D721Med (cell line): ENCODE results near the gene CSPG4.
A peak's percentile ranks its signal among the peaks of the same experiment; 100 is the strongest.
"Not testable (repeated sequence)": the region's sequence is repeated elsewhere in the genome, so short reads cannot be mapped to it uniquely, and the experiment has no call there.

Experiments used
- DNase-seq: peaks from one replicate; pipeline ENCODE4 v3.0.0; 2011; ENCODE audit warnings: low spot score; ENCODE audit not compliant: insufficient read length
- FAIRE-seq: peaks from 2 replicates; lab custom pipeline; 2011; peaks lifted over from hg19 to GRCh38; lab: Jason Lieb, UNC
- TF ChIP-seq, protein P1 (sequence below): IDR thresholded peaks from 2 replicates; pipeline ENCODE4 v1.5.1; 2012; ENCODE audit warnings: mild to moderate bottlenecking, control low read depth; ENCODE audit not compliant: insufficient read depth; ENCODE audit errors: missing control alignments

The CSPG4 gene

GRCh38 chr15:75688831-75689230 lies 23.8 kb downstream of the CSPG4 start:
- FAIRE-seq (no peak), DNase-seq (no peak)
- TF ChIP-seq, protein P1, sequence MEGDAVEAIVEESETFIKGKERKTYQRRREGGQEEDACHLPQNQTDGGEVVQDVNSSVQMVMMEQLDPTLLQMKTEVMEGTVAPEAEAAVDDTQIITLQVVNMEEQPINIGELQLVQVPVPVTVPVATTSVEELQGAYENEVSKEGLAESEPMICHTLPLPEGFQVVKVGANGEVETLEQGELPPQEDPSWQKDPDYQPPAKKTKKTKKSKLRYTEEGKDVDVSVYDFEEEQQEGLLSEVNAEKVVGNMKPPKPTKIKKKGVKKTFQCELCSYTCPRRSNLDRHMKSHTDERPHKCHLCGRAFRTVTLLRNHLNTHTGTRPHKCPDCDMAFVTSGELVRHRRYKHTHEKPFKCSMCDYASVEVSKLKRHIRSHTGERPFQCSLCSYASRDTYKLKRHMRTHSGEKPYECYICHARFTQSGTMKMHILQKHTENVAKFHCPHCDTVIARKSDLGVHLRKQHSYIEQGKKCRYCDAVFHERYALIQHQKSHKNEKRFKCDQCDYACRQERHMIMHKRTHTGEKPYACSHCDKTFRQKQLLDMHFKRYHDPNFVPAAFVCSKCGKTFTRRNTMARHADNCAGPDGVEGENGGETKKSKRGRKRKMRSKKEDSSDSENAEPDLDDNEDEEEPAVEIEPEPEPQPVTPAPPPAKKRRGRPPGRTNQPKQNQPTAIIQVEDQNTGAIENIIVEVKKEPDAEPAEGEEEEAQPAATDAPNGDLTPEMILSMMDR, result no peak

DNA sequence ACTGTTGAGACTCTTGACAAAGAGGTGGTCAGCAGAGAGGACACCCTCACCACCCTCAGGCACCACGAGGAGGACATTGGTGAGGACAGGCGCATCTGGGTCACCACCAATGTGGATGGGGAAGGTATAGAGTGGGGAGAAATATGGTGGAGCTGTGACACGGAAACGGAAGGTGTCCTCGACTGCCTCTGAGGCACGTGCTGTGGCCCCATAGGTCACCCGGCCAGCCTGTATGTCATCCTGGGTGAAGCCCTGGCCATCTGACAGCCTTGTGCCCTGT lies 24.4 kb downstream of the CSPG4 start:
- no peak for DNase-seq
- TF ChIP-seq, protein P1, result no peak
- FAIRE-seq, result no peak

DNA sequence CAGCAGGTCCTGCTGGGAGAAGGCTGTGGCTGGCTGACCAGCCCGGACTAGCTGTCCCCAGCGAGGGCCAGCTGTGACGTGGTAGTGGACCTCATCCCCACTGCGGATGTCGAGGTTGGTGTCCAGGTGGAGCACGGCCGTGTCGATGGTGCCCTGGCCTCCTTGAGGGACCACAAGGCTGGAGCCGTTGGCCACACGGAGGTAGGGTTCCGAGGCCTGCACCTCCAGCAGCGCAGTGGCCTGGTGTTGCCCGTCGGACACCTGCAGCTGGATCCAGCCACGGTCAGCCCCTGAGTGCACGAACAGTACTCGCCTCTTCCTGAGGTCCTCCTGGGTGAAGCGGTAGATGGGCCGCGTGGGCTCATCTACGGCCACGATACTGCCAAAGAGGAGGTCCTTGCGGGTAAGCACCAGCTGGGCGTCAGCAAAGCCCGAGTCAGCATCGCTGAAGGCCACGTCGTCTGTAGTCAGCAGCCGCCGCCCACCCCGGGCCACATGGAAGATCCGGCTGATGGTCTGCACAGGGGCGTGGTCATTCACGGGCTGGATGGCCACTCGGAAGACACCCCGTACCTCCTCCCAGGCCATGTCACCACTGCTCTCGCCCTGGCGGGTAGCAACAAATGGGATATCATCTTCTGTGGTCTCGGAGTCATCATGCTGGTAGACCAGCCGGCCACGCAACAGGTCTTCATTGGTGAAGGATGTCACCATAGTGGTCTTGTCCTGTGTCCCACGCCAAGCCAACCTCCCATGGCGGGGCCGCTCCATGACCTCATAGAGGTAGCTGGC lies 25.0 kb downstream of the CSPG4 start:
- TF ChIP-seq, protein P1, result no peak
- no peak for FAIRE-seq
- DNase-seq, result no peak

DNA sequence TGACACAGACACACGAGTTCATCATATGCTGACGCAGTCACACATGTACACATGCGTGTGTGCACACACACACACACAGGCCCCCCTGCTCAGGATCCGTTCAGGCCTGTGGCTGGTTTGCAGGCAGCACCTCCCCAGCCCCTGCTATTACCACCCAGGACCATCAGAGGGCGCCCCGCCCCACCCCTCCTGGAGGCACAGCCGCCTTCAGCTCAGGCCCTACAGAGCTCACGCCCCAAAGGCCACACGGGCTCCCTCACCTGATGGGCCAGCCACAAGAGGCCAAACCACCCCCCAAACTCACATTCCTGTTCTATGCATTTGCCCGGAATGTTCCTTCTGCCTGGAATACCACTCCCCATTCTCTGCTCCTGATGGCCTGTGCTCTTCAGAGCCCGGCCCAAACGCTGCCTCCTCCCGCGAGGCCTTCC lies 26.4 kb downstream of the CSPG4 start:
- TF ChIP-seq, protein P1, result peak; percentile 47
- FAIRE-seq, result not testable (repeated sequence)
- peak; percentile 56 for DNase-seq

GRCh38 chr15:75685195-75685594 lies 27.5 kb downstream of the CSPG4 start:
- DNase-seq, result no peak
- TF ChIP-seq, protein P1, result no peak
- FAIRE-seq, result no peak

DNA sequence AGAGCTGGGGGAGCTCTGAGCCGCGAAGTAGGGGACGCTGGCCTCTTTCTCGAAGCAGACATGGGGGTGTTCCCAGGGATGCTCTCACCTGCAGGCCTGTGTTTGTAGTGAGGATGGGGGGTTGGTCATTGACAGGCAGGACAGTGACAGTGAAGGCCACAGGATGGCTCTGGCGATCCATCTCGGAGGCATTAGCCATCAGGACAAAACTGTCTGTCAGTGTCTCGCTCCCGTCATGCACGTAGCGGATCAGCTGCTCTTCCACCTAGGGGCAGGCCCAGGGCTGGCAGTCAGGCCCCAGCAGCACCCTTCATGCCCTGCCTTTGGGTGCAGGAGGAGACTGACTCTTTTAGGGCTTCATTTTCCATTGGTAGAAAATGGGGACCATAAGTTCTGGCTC lies 28.0 kb downstream of the CSPG4 start:
- DNase-seq, result no peak

More for the DNA sequence above, 28.0 kb downstream of the CSPG4 start:
- no peak for FAIRE-seq
- TF ChIP-seq, protein P1, result no peak
